Upper lobe of left lung (tissue), 6 donors: ENCODE data around the gene PRKN. TPM values are rescaled to one million over a fixed set of nuclear protein-coding genes. Genes with fewer than 3 reads are reported as not detected.

ENCODE experiments used
- ATAC-seq, 2 donors: fragments of 200-7000 bp; cut with Tn5 transposase; one replicate each; pipeline ENCODE4 v1.9.1; 2022; ENCODE audit warnings: mild to moderate bottlenecking in 2 of 2, moderate library complexity in 2 of 2; ENCODE audit not compliant: low FRiP score in 2 of 2
- DNase-seq, 2 donors: peaks; one replicate each; pipeline ENCODE4 v3.0.0-alpha.2; 2019 to 2020
- H3K27ac ChIP-seq, 4 donors: fragments of 200-600 bp; sonication (generic); one replicate each; pipeline ENCODE4 v1.5.1; 2016 to 2019
- H3K27me3 ChIP-seq, 4 donors: fragments of 200-600 bp; sonication (generic); one replicate each; pipeline ENCODE4 v1.5.1; 2017 to 2019
- H3K36me3 ChIP-seq, 4 donors: fragments of 200-600 bp; sonication (generic); one replicate each; pipeline ENCODE4 v1.5.1; 2016 to 2019
- H3K4me1 ChIP-seq, 4 donors: fragments of 200-600 bp; sonication (generic); one replicate each; pipeline ENCODE4 v1.5.1; 2018 to 2019
- H3K4me3 ChIP-seq, 4 donors: fragments of 200-600 bp; sonication (generic); one replicate each; pipeline ENCODE4 v1.5.1; 2017 to 2019; ENCODE audit warnings: mild to moderate bottlenecking in 2 of 4, moderate library complexity in 1 of 4
- H3K9me3 ChIP-seq, 4 donors: fragments of 200-600 bp; sonication (generic); one replicate each; pipeline ENCODE4 v1.5.1; 2018 to 2019
- CTCF ChIP-seq, 6 experiments: fragments of 450-650 bp in 4 of 6; fragments of 200-600 bp in 2 of 6; sonication (generic) in 2 of 6; IDR thresholded peaks; one replicate each; pipeline ENCODE4 v1.5.1; 2016 to 2019; ENCODE audit warnings: antibody characterized with exemption in 6 of 6
- EP300 ChIP-seq, 4 donors: sonication (generic); formaldehyde crosslinking; IDR thresholded peaks; one replicate each; pipeline ENCODE4 v1.5.1; 2017; ENCODE audit warnings: antibody characterized with exemption in 4 of 4, control low read depth in 2 of 4
- POLR2A ChIP-seq, 4 donors: fragments of 450-650 bp; IDR thresholded peaks; one replicate each; pipeline ENCODE4 v1.5.1; 2016 to 2017; ENCODE audit warnings: antibody characterized with exemption in 4 of 4, mild to moderate bottlenecking in 2 of 4
- POLR2AphosphoS5 ChIP-seq, 2 donors: sonication (generic); formaldehyde crosslinking; IDR thresholded peaks; one replicate each; pipeline ENCODE4 v1.5.1; 2017; ENCODE audit warnings: antibody characterized with exemption in 2 of 2
- WGBS, 2 donors: methylation state at CpG; one replicate each; pipeline ENCODE4 v1.1.5; 2017 to 2018; 5-methylcytosine and 5-hydroxymethylcytosine counted together
- total RNA-seq, 6 donors: library from RNA; depleted of rRNA in 4 of 6; stranded (reverse); fragments of >200 nt in 4 of 6; gene quantifications; one replicate each; pipeline versions ENCODE4 v1.1.0 to v1.2.1, GENCODE V29; 2016 to 2021
- donor health status: DM: no; HTN: no; CAD: no; lungs with moderate emphysema.
- donor health status: DM: no; HTN: yes; CAD: no; lungs with severe emphysema.

Gene PRKN
- total RNA-seq, 6 donors from 2014 or later = 2.7 to 29.3 (median 5.5) TPM

GRCh38 chr6:161917645-161918044 is 809.9 kb downstream of the PRKN start:
- Histone ChIP-seq H3K27ac (no peak overlapping the region), H3K27me3 (no peaks in the 10 kb centered on the region), H3K36me3 (no peaks in the 10 kb centered on the region), H3K4me1 (peaks cover 0 to 8% (median 0%) of the 10 kb centered on the region in 4 donors), H3K4me3 (no peak overlapping the region), H3K9me3 (no peaks in the 10 kb centered on the region)
- TF ChIP-seq POLR2AphosphoS5 (IDR thresholded peaks at IDR 0.05) = no peak
- TF ChIP-seq POLR2A (IDR thresholded peaks at IDR 0.05) = no peak
- no peak for TF ChIP-seq CTCF (IDR thresholded peaks at IDR 0.05)
- TF ChIP-seq EP300 (IDR thresholded peaks at IDR 0.05) = no peak
- DNase-seq = no peak
- WGBS, 2 donors = 73 to 74% methylated on average over 4 of the region's 4 CpGs
- ATAC-seq = no peak

- no peak for DNase-seq
- no peaks in the 10 kb centered on the region for H3K27me3 ChIP-seq
- 89 to 93% methylated on average over 4 of the region's 4 CpGs for WGBS, 2 donors
Observed at GRCh38 chr6:161915456-161915964, 812.1 kb downstream of the PRKN start.

GRCh38 chr6:161908872-161909271 is 818.7 kb downstream of the PRKN start:
- Histone ChIP-seq H3K4me3 (no peak overlapping the region), H3K4me1 (no peaks in the 10 kb centered on the region), H3K36me3 (no peaks in the 10 kb centered on the region), H3K27ac (no peak overlapping the region), H3K27me3 (no peaks in the 10 kb centered on the region), H3K9me3 (no peaks in the 10 kb centered on the region)
- TF ChIP-seq EP300 (IDR thresholded peaks at IDR 0.05) (no peak), POLR2A (IDR thresholded peaks at IDR 0.05) (no peak), POLR2AphosphoS5 (IDR thresholded peaks at IDR 0.05) (no peak)
- WGBS, 2 donors = 67 to 69% methylated on average over 7 of the region's 7 CpGs
- DNase-seq = no peak
- ATAC-seq = no peak

More at GRCh38 chr6:161915456-161915964, 812.1 kb downstream of the PRKN start:
- Histone ChIP-seq H3K4me1 (no peaks in the 10 kb centered on the region), H3K36me3 (no peaks in the 10 kb centered on the region), H3K27ac (no peak overlapping the region), H3K4me3 (no peak overlapping the region), H3K9me3 (no peaks in the 10 kb centered on the region)
- no peak for TF ChIP-seq POLR2A (IDR thresholded peaks at IDR 0.05)
- TF ChIP-seq POLR2AphosphoS5 (IDR thresholded peaks at IDR 0.05) = no peak
- no peak for TF ChIP-seq CTCF (IDR thresholded peaks at IDR 0.05)
- no peak for TF ChIP-seq EP300 (IDR thresholded peaks at IDR 0.05)
- no peak for ATAC-seq

- Histone ChIP-seq H3K36me3 (no peaks in the 10 kb centered on the region), H3K27ac (no peak overlapping the region), H3K27me3 (no peaks in the 10 kb centered on the region), H3K4me3 (no peak overlapping the region), H3K4me1 (no peaks in the 10 kb centered on the region), H3K9me3 (no peaks in the 10 kb centered on the region)
- DNase-seq (no peak), ATAC-seq (no peak)
- TF ChIP-seq CTCF (IDR thresholded peaks at IDR 0.05) = no peak
- no peak for TF ChIP-seq POLR2A (IDR thresholded peaks at IDR 0.05)
- TF ChIP-seq POLR2AphosphoS5 (IDR thresholded peaks at IDR 0.05) = no peak
- no peak for TF ChIP-seq EP300 (IDR thresholded peaks at IDR 0.05)
- WGBS, 2 donors = 81 to 86% methylated on average over 5 of the region's 5 CpGs
Observed at GRCh38 chr6:161906571-161906970, 821.0 kb downstream of the PRKN start.

- H3K4me1 ChIP-seq = no peaks in the 10 kb centered on the region
- no peak overlapping the region for H3K4me3 ChIP-seq
- DNase-seq = no peak
- no peak overlapping the region for H3K27ac ChIP-seq
- no peaks in the 10 kb centered on the region for H3K27me3 ChIP-seq
- H3K36me3 ChIP-seq = no peaks in the 10 kb centered on the region
- no peak for TF ChIP-seq POLR2AphosphoS5 (IDR thresholded peaks at IDR 0.05)
- no peak for TF ChIP-seq CTCF (IDR thresholded peaks at IDR 0.05)
- no peak for TF ChIP-seq POLR2A (IDR thresholded peaks at IDR 0.05)
- no peak for TF ChIP-seq EP300 (IDR thresholded peaks at IDR 0.05)
- ATAC-seq = no peak
- 66 to 82% methylated on average over 2 of the region's 2 CpGs for WGBS, 2 donors
- no peaks in the 10 kb centered on the region for H3K9me3 ChIP-seq
Observed at GRCh38 chr6:161903584-161904212, 823.9 kb downstream of the PRKN start.
